ENCODE results near the gene NBPF11.
"Not testable (repeated sequence)": the region's sequence is repeated elsewhere in the genome, so short reads cannot be mapped to it uniquely, and the experiment has no call there.

NBPF11 gene

GRCh38 chr1:148160343-148161052, 8.4 kb upstream of the NBPF11 start:
- no peak for TF ChIP-seq CTCF (conservative IDR thresholded peaks at IDR 0.05; ENCODE audit: low read depth, low read length)
- no peak for DNase-seq (ENCODE audit: low read depth)
- no peak overlapping the region for H3K4me3 ChIP-seq (ENCODE audit: low read length)

GRCh38 chr1:148160048-148160342, 7.9 kb upstream of the NBPF11 start:
- no peak for TF ChIP-seq CTCF (conservative IDR thresholded peaks at IDR 0.05; ENCODE audit: low read depth, low read length)
- no peak for DNase-seq (ENCODE audit: low read depth)
- H3K4me3 ChIP-seq (ENCODE audit: low read length) = no peak overlapping the region

- H3K4me3 ChIP-seq (ENCODE audit: low read length) = no peak overlapping the region
- no peak for TF ChIP-seq CTCF (conservative IDR thresholded peaks at IDR 0.05; ENCODE audit: low read depth, low read length)
- no peak for DNase-seq (ENCODE audit: low read depth)
Observed at GRCh38 chr1:148158341-148159003, 6.4 kb upstream of the NBPF11 start.

- not testable (repeated sequence) for DNase-seq (ENCODE audit: low read depth); H3K4me3 ChIP-seq (ENCODE audit: low read length)
Observed at GRCh38 chr1:148157803-148158202, 5.7 kb upstream of the NBPF11 start.

- H3K4me3 ChIP-seq (ENCODE audit: low read length); DNase-seq (ENCODE audit: low read depth): not testable (repeated sequence)
Observed at GRCh38 chr1:148155494-148156275, 3.6 kb upstream of the NBPF11 start.

- not testable (repeated sequence) for H3K4me3 ChIP-seq (ENCODE audit: low read length); DNase-seq (ENCODE audit: low read depth)
Observed at GRCh38 chr1:148152795-148153194, 714 bp upstream of the NBPF11 start.

GRCh38 chr1:148151371-148151819, 686 bp downstream of the NBPF11 start:
- not testable (repeated sequence) for DNase-seq (ENCODE audit: low read depth)
- peak overlapping the region; percentile 61 for H3K4me3 ChIP-seq (ENCODE audit: low read length)

GRCh38 chr1:148150945-148151344, 1.1 kb downstream of the NBPF11 start:
- peak overlapping the region; percentile 61 for H3K4me3 ChIP-seq (ENCODE audit: low read length)

GRCh38 chr1:148150014-148150413, 2.1 kb downstream of the NBPF11 start:
- not testable (repeated sequence) for DNase-seq (ENCODE audit: low read depth); H3K4me3 ChIP-seq (ENCODE audit: low read length)

More at GRCh38 chr1:148150945-148151344, 1.1 kb downstream of the NBPF11 start:
- DNase-seq (ENCODE audit: low read depth) = not testable (repeated sequence)

- not testable (repeated sequence) for DNase-seq (ENCODE audit: low read depth); H3K4me3 ChIP-seq (ENCODE audit: low read length)
Observed at GRCh38 chr1:148149050-148149815, 2.8 kb downstream of the NBPF11 start.

- not testable (repeated sequence) for DNase-seq (ENCODE audit: low read depth); H3K4me3 ChIP-seq (ENCODE audit: low read length)
Observed at GRCh38 chr1:148147052-148147838, 4.8 kb downstream of the NBPF11 start.

GRCh38 chr1:148146191-148146997, 5.7 kb downstream of the NBPF11 start:
- H3K4me3 ChIP-seq (ENCODE audit: low read length); DNase-seq (ENCODE audit: low read depth): not testable (repeated sequence)

GRCh38 chr1:148143223-148143622, 8.9 kb downstream of the NBPF11 start:
- not testable (repeated sequence) for H3K4me3 ChIP-seq (ENCODE audit: low read length); DNase-seq (ENCODE audit: low read depth)
